ENCODE data around the gene ANKZF1.
"Not testable (repeated sequence)": the region's sequence is repeated elsewhere in the genome, so short reads cannot be mapped to it uniquely, and the experiment has no call there.

Gene ANKZF1

GRCh38 chr2:219184121-219184520, 45.5 kb upstream of the ANKZF1 start:
- ChIA-PET CTCF (interaction anchor here (0.7 to 5.8 kb wide), 5 partner anchors 9 to 110 kb away, joined by 3 to 37 read pairs (median 5); partner anchors contain the start of gene SLC23A3), POLR2A (interaction anchor here (2.9 kb wide), 1 partner anchor 23 kb away, joined by 6 read pairs; the partner anchor contains the start of gene ZFAND2B)

GRCh38 chr2:219186754-219187456, 42.7 kb upstream of the ANKZF1 start:
- H3K4me3 ChIP-seq (ENCODE audit: low read depth, low read length) = no peak overlapping the region
- TF ChIP-seq, protein P1, sequence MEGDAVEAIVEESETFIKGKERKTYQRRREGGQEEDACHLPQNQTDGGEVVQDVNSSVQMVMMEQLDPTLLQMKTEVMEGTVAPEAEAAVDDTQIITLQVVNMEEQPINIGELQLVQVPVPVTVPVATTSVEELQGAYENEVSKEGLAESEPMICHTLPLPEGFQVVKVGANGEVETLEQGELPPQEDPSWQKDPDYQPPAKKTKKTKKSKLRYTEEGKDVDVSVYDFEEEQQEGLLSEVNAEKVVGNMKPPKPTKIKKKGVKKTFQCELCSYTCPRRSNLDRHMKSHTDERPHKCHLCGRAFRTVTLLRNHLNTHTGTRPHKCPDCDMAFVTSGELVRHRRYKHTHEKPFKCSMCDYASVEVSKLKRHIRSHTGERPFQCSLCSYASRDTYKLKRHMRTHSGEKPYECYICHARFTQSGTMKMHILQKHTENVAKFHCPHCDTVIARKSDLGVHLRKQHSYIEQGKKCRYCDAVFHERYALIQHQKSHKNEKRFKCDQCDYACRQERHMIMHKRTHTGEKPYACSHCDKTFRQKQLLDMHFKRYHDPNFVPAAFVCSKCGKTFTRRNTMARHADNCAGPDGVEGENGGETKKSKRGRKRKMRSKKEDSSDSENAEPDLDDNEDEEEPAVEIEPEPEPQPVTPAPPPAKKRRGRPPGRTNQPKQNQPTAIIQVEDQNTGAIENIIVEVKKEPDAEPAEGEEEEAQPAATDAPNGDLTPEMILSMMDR (IDR thresholded peaks at IDR 0.05; ENCODE audit: insufficient read depth, low read length, missing control alignments) = no peak
- no peak for DNase-seq (ENCODE audit: low read depth, low spot score)
- ChIA-PET CTCF (interaction anchor here (0.6 kb wide), 1 partner anchor 286 kb away, joined by 3 read pairs; no protein-coding TSS in a partner anchor), POLR2A (no interaction called here)

More at GRCh38 chr2:219184121-219184520, 45.5 kb upstream of the ANKZF1 start:
- no peak for DNase-seq (ENCODE audit: low read depth, low spot score)
- no peak overlapping the region for H3K4me3 ChIP-seq (ENCODE audit: low read depth, low read length)
- TF ChIP-seq, protein P1 (IDR thresholded peaks at IDR 0.05; ENCODE audit: insufficient read depth, low read length, missing control alignments) = no peak

DNA sequence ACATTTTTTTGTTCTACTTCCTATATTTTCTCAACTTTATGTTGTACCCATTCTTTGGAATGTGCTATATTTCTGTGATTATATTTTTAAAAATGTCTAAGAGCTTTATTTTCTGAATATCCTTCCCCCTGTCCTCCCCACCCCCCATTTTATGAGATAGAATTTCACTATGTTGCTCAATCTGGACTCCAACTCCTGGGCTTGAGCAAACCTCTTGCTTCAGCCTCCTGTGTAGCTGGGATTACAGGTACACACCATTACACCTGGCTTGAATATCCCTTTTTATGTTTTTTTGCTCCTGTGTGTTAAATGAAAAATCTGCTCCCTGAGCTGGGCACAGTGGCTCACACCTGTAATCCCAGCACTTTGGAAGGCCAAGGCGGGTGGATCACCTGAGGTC, 32.2 kb upstream of the ANKZF1 start:
- DNase-seq (ENCODE audit: low read depth, low spot score) = no peak
- TF ChIP-seq, protein P1 (IDR thresholded peaks at IDR 0.05; ENCODE audit: insufficient read depth, low read length, missing control alignments) = no peak
- no peak overlapping the region for H3K4me3 ChIP-seq (ENCODE audit: low read depth, low read length)
- POLR2A ChIA-PET = interaction anchor here (1.2 kb wide), 1 partner anchor 21 kb away, joined by 3 read pairs; the partner anchor contains the start of gene CNPPD1
- CTCF ChIA-PET = interaction anchor here (1.0 to 2.1 kb wide), 3 partner anchors 9 to 26 kb away, joined by 3 to 5 read pairs (median 4); partner anchors contain the start of genes CNPPD1 and ZFAND2B

GRCh38 chr2:219198974-219199373, 30.6 kb upstream of the ANKZF1 start:
- ChIA-PET POLR2A (no interaction called here), CTCF (interaction anchor here (0.7 to 1.1 kb wide), 2 partner anchors 39 to 78 kb away, joined by 3 to 4 read pairs; partner anchors contain the start of gene NHEJ1)
- no peak for DNase-seq (ENCODE audit: low read depth, low spot score)
- H3K4me3 ChIP-seq (ENCODE audit: low read depth, low read length) = no peak overlapping the region
- TF ChIP-seq, protein P1 (IDR thresholded peaks at IDR 0.05; ENCODE audit: insufficient read depth, low read length, missing control alignments) = no peak

DNA sequence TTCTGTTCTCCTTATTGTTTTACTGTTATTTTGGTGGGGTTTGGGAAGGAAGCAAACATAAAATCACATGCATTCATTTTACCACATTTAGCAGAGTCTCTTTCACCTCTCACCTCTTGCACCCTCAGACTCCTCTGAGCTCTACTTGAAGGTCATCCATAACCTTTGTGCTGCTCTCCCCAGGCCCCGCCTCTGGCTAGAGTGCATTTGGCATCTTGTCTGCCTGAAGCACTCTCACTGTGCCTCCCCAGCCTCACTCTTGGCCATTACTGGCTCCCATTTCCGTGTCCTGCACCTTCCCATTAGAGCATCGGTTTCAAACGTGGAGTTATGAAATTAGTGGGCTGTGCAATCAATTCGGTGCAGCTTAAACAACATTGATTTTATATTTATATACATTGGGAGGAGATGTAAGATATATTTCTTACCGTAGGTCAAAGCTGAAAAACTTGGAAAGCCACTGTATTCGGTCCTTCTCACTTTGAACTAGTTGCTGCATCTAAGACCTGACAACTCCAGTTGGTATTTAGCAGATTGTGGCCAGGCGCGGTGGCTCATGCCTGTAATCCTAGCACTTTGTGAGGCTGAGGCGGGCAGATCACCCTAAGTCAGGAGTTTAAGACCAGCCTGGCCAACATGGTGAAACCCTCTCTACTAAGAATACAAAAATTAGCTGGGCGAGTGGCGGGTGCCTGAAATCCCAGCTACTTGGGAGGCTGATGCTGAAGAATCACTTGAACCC, 30.0 kb upstream of the ANKZF1 start:
- TF ChIP-seq, protein P1 (IDR thresholded peaks at IDR 0.05; ENCODE audit: insufficient read depth, low read length, missing control alignments) = no peak
- no peak overlapping the region for H3K4me3 ChIP-seq (ENCODE audit: low read depth, low read length)
- CTCF ChIA-PET = interaction anchor here (0.7 to 1.4 kb wide), 4 partner anchors 20 to 80 kb away, joined by 3 to 4 read pairs (median 3); partner anchors contain the start of gene NHEJ1
- POLR2A ChIA-PET = no interaction called here
- DNase-seq (ENCODE audit: low read depth, low spot score) = no peak

- not testable (repeated sequence) for H3K4me3 ChIP-seq (ENCODE audit: low read depth, low read length); DNase-seq (ENCODE audit: low read depth, low spot score)
- ChIA-PET CTCF (interaction anchor here (1.0 to 1.4 kb wide), 3 partner anchors 21 to 94 kb away, joined by 3 to 4 read pairs (median 3); no protein-coding TSS in a partner anchor), POLR2A (interaction anchor here (1.2 kb wide), 1 partner anchor 25 kb away, joined by 3 read pairs; no protein-coding TSS in a partner anchor)
Measured at GRCh38 chr2:219200502-219201326, 28.9 kb upstream of the ANKZF1 start.

DNA sequence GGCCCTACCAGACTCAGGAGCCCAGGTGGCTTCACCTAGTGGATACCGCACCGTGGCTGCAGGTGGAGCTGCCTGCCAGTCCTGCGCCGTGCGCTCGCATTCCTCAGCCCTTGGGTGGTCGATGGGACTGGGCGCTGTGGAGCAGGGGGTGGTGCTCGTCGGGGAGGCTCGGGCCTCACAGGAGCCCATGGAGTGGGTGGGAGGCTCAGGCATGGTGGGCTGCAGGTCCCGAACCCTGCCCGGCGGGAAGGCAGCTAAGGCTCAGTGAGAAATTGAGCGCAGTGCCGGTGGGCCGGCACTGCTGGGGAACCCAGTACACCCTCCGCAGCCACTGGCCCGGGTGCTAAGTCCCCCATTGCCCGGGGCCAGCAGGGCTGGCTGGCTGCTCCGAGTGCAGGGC, 28.3 kb upstream of the ANKZF1 start:
- DNase-seq (ENCODE audit: low read depth, low spot score); H3K4me3 ChIP-seq (ENCODE audit: low read depth, low read length): not testable (repeated sequence)
- POLR2A ChIA-PET = interaction anchor here (1.2 kb wide), 1 partner anchor 26 kb away, joined by 3 read pairs; no protein-coding TSS in a partner anchor
- CTCF ChIA-PET = interaction anchor here (1.4 kb wide), 1 partner anchor 93 kb away, joined by 4 read pairs; no protein-coding TSS in a partner anchor

Data from AG04449 (cell line).